Small intestine (tissue), 7 donors: ENCODE data around the gene ANTXR1. TPM values are rescaled to one million over a fixed set of nuclear protein-coding genes. Genes with fewer than 3 reads are reported as not detected.

ENCODE experiments used
- DNase-seq, 2 donors: peaks; one replicate each; pipeline versions ENCODE4 v3.0.0 to v3.0.0-alpha.2; 2013
- FAIRE-seq: peaks from 2 replicates; lab custom pipeline; 2012; peaks lifted over from hg19 to GRCh38; lab: Jason Lieb, UNC
- H3K27ac ChIP-seq, 3 donors: one replicate each; pipeline ENCODE4 v1.5.1; 2013; ENCODE audit warnings: low read length in 2 of 3, mild to moderate bottlenecking in 2 of 3, control low read depth in 1 of 3, inconsistent platforms in 1 of 3, low read depth in 1 of 3, moderate library complexity in 1 of 3
- H3K27me3 ChIP-seq, 3 donors: one replicate each; pipeline ENCODE4 v1.6.1; 2013; ENCODE audit warnings: low read length in 3 of 3, inconsistent platforms in 1 of 3; ENCODE audit not compliant: control insufficient read depth in 3 of 3, insufficient read depth in 3 of 3
- H3K36me3 ChIP-seq, 3 donors: one replicate each; pipeline ENCODE4 v1.6.1; 2013; ENCODE audit warnings: low read length in 3 of 3, inconsistent platforms in 1 of 3, low read depth in 1 of 3, mild to moderate bottlenecking in 1 of 3, moderate library complexity in 1 of 3; ENCODE audit not compliant: control insufficient read depth in 3 of 3, insufficient read depth in 2 of 3
- H3K4me1 ChIP-seq, 3 donors: one replicate each; pipeline ENCODE4 v1.6.1; 2013; ENCODE audit warnings: low read length in 2 of 3, inconsistent platforms in 1 of 3, low read depth in 1 of 3, mild to moderate bottlenecking in 1 of 3, moderate library complexity in 1 of 3; ENCODE audit not compliant: control insufficient read depth in 3 of 3, insufficient read depth in 2 of 3
- H3K4me3 ChIP-seq, 3 donors: one replicate each; pipeline ENCODE4 v1.5.1; 2013; ENCODE audit warnings: low read length in 3 of 3, control low read depth in 1 of 3, inconsistent platforms in 1 of 3, low read depth in 1 of 3, mild to moderate bottlenecking in 1 of 3, moderate library complexity in 1 of 3
- H3K9me3 ChIP-seq, 2 donors: one replicate each; pipeline ENCODE4 v1.6.1; 2013; ENCODE audit warnings: low read depth in 1 of 2, low read length in 1 of 2; ENCODE audit not compliant: control insufficient read depth in 2 of 2, insufficient read depth in 1 of 2
- WGBS, 3 donors: extraction: QIAGEN DNeasy Blood & Tissue Kit; methylation state at CpG; one replicate each; pipeline ENCODE4 v1.1.7; 2013; 5-methylcytosine and 5-hydroxymethylcytosine counted together
- polyA plus RNA-seq, 4 donors: library from polyadenylated mRNA; stranded (reverse) in 3 of 4; unstranded in 1 of 4; fragments of 200-250 nt in 3 of 4; fragments of 120-200 nt in 1 of 4; gene quantifications; one replicate each; pipeline versions ENCODE4 v1.2.1 to v1.2.3, GENCODE V29; 2013
- donor health status: healthy with polysubstance abuse.
- donor health status: control.
- donor health status: control.
- donor health status: Bipolar disorder and iron deficiency.
- donor health status: healthy.

Gene ANTXR1
- polyA plus RNA-seq, 4 donors: 0.22 to 13.0 (median 7.2) TPM

DNA sequence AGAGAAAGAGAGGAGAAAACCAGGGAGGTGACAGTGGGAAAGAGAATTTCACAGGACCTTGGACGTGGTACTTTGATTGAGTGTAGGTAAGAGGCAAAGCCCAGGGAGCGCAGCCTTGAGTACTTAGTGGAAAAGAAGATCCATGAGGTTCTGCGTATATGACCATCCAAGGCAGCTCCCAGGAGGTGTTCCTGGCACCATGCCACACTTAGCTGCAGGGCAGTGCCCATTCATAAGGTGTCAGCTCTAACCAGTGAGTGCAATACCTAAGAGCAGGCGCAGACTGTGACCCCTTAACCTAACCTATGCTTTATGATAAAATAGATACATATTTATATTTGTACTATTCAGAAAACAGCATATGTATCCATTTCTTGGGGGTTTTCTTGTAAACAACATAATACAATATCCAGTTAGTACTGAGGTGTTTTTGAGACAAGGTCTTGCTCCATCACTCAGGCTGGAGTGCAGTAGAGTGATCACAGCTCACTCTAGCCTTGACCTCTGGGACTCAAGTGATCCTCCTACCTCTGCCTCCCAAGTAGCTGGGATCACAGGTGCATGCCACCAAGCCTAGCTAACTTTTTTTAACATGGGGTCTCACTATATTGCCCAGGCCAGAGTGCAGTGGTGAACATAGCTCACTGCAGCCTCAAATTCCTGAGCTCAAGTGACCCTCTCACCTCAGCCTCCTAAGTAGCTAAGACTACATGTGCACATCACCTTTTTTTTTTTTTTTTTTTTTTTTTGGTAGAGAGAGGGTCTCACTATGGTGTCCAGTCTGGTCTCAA, 199.5 kb downstream of the ANTXR1 start:
- WGBS, 3 donors: 76 to 92% (median 79%) methylated on average over 4 of the region's 4 CpGs
- H3K4me3 ChIP-seq: no peak overlapping the region
- no peak overlapping the region for H3K27ac ChIP-seq
- peaks cover 0 to 2% of the 10 kb centered on the region in 2 donors for H3K9me3 ChIP-seq
- no peaks in the 10 kb centered on the region for H3K36me3 ChIP-seq
- H3K4me1 ChIP-seq: peaks cover 0 to 5% (median 0%) of the 10 kb centered on the region in 3 donors
- H3K27me3 ChIP-seq: no peaks in the 10 kb centered on the region
- no peak for FAIRE-seq
- DNase-seq: no peak

- no peak overlapping the region for H3K4me3 ChIP-seq
- peaks cover 0 to 5% (median 0%) of the 10 kb centered on the region in 3 donors for H3K4me1 ChIP-seq
- no peak for FAIRE-seq
- no peak for DNase-seq
- H3K36me3 ChIP-seq: no peaks in the 10 kb centered on the region
- H3K27ac ChIP-seq: peak overlapping the region in 1 of 3 donors; percentile 23
- whole genome bisulfite sequencing, 3 donors: 50 to 60% (median 50%) methylated on average over 4 of the region's 4 CpGs
- no peaks in the 10 kb centered on the region for H3K27me3 ChIP-seq
- H3K9me3 ChIP-seq: no peaks in the 10 kb centered on the region
Observed at GRCh38 chr2:69213201-69213600, 200.2 kb downstream of the ANTXR1 start.

- DNase-seq (no peak), FAIRE-seq (no peak)
- no peak overlapping the region for H3K4me3 ChIP-seq
- 72 to 80% (median 76%) methylated on average over 4 of the region's 4 CpGs for WGBS, 3 donors
- peak overlapping the region in 1 of 3 donors; percentile 61 for H3K27ac ChIP-seq
- H3K9me3 ChIP-seq: no peaks in the 10 kb centered on the region
- no peaks in the 10 kb centered on the region for H3K36me3 ChIP-seq
- no peaks in the 10 kb centered on the region for H3K27me3 ChIP-seq
- peaks cover 0 to 5% (median 0%) of the 10 kb centered on the region in 3 donors for H3K4me1 ChIP-seq
Observed at GRCh38 chr2:69213782-69214181, 200.8 kb downstream of the ANTXR1 start.

DNA sequence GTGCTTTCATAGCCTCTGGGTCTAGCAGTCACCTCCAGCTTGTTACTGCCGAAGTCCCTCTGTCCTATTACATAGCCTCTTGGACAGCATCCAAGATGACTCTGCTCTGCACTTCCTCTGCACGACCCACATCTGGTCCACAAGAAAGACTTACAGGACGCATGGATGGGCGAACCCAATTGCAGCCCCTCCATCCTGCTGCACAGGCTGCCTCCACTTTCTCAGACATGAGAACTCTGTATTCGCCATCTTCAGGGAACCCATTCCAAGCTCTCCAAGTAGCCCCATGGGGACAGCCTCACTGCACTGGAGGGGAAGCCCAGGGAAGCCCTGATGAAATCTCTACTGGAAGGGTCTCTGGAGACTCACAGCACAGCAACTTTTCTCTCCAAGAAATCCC, 201.9 kb downstream of the ANTXR1 start:
- H3K36me3 ChIP-seq: no peaks in the 10 kb centered on the region
- no peak for FAIRE-seq
- H3K27ac ChIP-seq: peak overlapping the region in 1 of 3 donors; percentile 13
- DNase-seq: peak in 1 of 2 donors; percentile 13
- H3K9me3 ChIP-seq: no peaks in the 10 kb centered on the region
- H3K27me3 ChIP-seq: no peaks in the 10 kb centered on the region
- H3K4me1 ChIP-seq: peaks cover 0 to 5% (median 0%) of the 10 kb centered on the region in 3 donors
- H3K4me3 ChIP-seq: no peak overlapping the region
- 49 to 59% (median 55%) methylated on average over 5 of the region's 5 CpGs for WGBS, 3 donors

DNA sequence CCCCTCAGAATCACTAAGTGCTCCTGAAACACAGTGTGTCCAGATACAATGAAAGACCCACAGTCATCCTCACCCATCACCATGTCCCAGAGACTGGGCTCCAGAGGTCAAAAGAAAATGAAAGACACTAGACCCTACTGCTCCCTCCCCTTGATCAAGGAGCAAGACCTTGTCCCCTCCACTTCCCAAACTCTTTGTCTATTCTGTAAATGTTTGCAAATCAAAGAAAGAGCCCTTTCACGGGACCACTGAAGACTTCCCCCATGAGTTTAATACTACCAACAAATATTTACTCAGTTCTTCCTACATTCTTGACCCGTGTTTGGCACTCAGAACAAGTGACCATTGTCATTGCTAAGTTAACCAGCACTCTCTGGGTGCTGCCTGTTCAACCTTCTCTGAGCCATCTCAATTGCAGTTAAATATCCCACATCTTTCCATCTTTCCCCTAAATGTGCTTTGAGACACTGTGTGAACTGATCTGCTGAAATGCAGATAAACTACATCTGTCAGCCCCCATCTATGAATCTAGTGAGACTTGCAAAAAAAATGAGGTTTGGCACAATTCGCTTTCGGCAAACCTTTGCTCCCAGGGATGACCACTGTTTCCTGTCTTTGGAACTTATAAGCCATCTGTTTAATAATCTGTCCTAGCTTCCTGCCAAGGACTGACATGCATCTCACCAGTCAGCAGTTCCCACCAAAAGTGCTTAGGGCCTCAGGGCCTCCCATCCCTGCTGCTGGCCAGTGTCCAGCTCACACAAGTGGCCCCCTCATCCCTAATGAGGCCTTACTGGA, 203.8 kb downstream of the ANTXR1 start:
- no peaks in the 10 kb centered on the region for H3K9me3 ChIP-seq
- no peaks in the 10 kb centered on the region for H3K27me3 ChIP-seq
- DNase-seq (peak in 1 of 2 donors; percentile 10), FAIRE-seq (no peak)
- H3K4me3 ChIP-seq: no peak overlapping the region
- peak overlapping the region in 1 of 3 donors; percentile 2 for H3K27ac ChIP-seq
- 34 to 50% (median 46%) methylated on average over 4 of the region's 4 CpGs for WGBS, 3 donors
- no peaks in the 10 kb centered on the region for H3K36me3 ChIP-seq
- peaks cover 0 to 6% (median 0%) of the 10 kb centered on the region in 3 donors for H3K4me1 ChIP-seq

GRCh38 chr2:69217333-69218080, 204.5 kb downstream of the ANTXR1 start:
- Histone ChIP-seq H3K36me3 (no peaks in the 10 kb centered on the region), H3K9me3 (no peaks in the 10 kb centered on the region), H3K27me3 (no peaks in the 10 kb centered on the region), H3K4me3 (no peak overlapping the region), H3K4me1 (peaks cover 0 to 9% (median 0%) of the 10 kb centered on the region in 3 donors), H3K27ac (peak overlapping the region in 1 of 3 donors; percentile 2)
- WGBS, 3 donors: 75 to 77% (median 76%) methylated on average over 4 of the region's 4 CpGs
- DNase-seq: no peak
- FAIRE-seq: no peak

DNA sequence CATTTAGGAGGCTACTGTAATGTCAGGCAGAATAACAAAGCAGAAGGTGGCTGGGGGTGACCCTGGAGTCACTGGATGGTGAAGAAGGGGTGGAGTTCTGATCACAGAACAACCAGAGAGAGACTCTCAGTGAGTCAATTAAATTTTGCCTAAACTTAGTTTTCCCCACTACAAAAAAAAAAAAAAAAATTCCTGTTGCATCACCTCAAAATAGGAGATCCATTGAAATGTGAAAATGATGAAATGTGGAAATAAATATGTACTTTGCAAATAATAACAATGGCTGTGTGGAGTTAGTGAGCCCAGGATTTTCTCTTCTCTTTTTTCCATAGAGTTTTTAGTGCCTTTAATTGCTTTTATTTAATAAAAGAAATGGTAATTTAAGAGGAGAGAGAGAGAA, 208.5 kb downstream of the ANTXR1 start:
- Histone ChIP-seq H3K4me1 (peaks cover 0 to 4% (median 0%) of the 10 kb centered on the region in 3 donors), H3K27ac (peak overlapping the region in 1 of 3 donors; percentile 24), H3K9me3 (no peaks in the 10 kb centered on the region), H3K4me3 (no peak overlapping the region), H3K36me3 (no peaks in the 10 kb centered on the region), H3K27me3 (peaks cover 0 to 2% (median 0%) of the 10 kb centered on the region in 3 donors)
- FAIRE-seq (no peak), DNase-seq (no peak)
